Epithelial cell of alveolus of lung (primary cell): ENCODE measurements around the gene NBPF19. TPM values are rescaled to one million over a fixed set of nuclear protein-coding genes. Genes with fewer than 3 reads are reported as not detected.

Experiments
- total RNA-seq: library from RNA; depleted of rRNA; stranded (reverse); fragments of >200 nt; gene quantifications from 2 replicates; pipeline ENCODE4 v1.2.1, GENCODE V29; 2015

NBPF19 gene, protein sequence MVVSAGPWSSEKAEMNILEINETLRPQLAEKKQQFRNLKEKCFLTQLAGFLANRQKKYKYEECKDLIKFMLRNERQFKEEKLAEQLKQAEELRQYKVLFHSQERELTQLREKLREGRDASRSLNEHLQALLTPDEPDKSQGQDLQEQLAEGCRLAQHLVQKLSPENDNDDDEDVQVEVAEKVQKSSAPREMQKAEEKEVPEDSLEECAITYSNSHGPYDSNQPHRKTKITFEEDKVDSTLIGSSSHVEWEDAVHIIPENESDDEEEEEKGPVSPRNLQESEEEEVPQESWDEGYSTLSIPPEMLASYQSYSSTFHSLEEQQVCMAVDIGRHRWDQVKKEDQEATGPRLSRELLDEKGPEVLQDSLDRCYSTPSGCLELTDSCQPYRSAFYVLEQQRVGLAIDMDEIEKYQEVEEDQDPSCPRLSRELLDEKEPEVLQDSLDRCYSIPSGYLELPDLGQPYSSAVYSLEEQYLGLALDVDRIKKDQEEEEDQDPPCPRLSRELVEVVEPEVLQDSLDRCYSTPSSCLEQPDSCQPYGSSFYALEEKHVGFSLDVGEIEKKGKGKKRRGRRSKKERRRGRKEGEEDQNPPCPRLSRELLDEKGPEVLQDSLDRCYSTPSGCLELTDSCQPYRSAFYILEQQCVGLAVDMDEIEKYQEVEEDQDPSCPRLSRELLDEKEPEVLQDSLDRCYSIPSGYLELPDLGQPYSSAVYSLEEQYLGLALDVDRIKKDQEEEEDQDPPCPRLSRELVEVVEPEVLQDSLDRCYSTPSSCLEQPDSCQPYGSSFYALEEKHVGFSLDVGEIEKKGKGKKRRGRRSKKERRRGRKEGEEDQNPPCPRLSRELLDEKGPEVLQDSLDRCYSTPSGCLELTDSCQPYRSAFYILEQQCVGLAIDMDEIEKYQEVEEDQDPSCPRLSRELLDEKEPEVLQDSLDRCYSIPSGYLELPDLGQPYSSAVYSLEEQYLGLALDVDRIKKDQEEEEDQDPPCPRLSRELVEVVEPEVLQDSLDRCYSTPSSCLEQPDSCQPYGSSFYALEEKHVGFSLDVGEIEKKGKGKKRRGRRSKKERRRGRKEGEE (N-terminal part only)
- 4.3 and 6.3 TPM in 2 replicates for total RNA-seq

DNA sequence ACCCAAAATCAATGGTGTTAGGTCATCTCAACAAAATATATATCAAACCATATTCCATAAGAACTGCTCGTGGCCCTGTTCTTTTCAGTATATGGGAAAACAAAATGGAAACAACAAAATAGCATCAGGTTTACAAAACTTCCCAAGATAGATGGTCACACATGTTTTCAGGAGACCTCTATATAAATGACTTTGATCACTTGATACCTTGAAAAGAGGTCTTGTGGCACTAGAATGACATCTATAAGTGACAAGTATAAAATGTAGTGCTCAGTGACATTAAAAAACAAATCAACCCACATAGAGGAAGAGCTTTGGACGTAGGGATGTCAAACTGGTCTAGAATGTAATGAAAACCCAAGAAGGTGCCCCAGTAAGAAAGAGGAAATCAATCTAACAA lies at the start of gene NBPF19:
TSS of gene NBPF19 (plus strand) at position 301 of the 400 bp plus-strand sequence. CDS start 888 bp downstream, outside the sequence.

Other genes with a start within 250 kb of the NBPF19 start
- not detected in 2 replicates for gene PPIAL4C, start 108.8 kb downstream of the NBPF19 start, total RNA-seq